PC-3 (cell line): ENCODE measurements around the gene FRMD5. TPM values are rescaled to one million over a fixed set of nuclear protein-coding genes. Genes with fewer than 3 reads are reported as not detected.

ENCODE experiments used
- ATAC-seq: fragments of 200-7000 bp; cut with Tn5 transposase; 2 replicates; pipeline ENCODE4 v1.9.1; 2020; ENCODE audit warnings: mild to moderate bottlenecking, moderate library complexity
- BruUV-seq: library from RNA; stranded (reverse); fragments of 400-500 nt; replicated peaks from 2 replicates; lab custom pipeline; 2021; lab: Mats Ljungman, UMichigan
- CTCF ChIA-PET: fragments of 300-600 bp; sonication (Branson Sonifier 250); formaldehyde crosslinking; loops from one replicate; lab custom pipeline; 2022; ENCODE audit warnings: antibody characterized with exemption; lab: Charles Lee
- POLR2A ChIA-PET: fragments of 300-600 bp; sonication (Branson Sonifier 250); formaldehyde crosslinking; loops from one replicate; lab custom pipeline; 2022; ENCODE audit warnings: antibody characterized with exemption; ENCODE audit not compliant: unreplicated experiment; lab: Charles Lee
- DNase-seq: peaks from one replicate; pipeline ENCODE4 v3.0.0-alpha.2; 2015
- H2AFZ ChIP-seq: fragments of 300-600 bp; sonication (generic); 2 replicates; pipeline ENCODE4 v1.6.0; 2016; ENCODE audit warnings: antibody characterized with exemption, low read length
- H3F3A ChIP-seq: fragments of 300-600 bp; sonication (generic); one replicate; pipeline ENCODE4 v1.6.0; 2017; ENCODE audit warnings: antibody characterized with exemption, low read length, control low read depth, mild to moderate bottlenecking; ENCODE audit not compliant: unreplicated experiment
- H3K27ac ChIP-seq: fragments of 300-600 bp; sonication (generic); 2 replicates; pipeline ENCODE4 v1.5.1; 2016; ENCODE audit warnings: mild to moderate bottlenecking, low read length
- H3K27me3 ChIP-seq: fragments of 300-600 bp; sonication (generic); 2 replicates; pipeline ENCODE4 v1.6.1; 2016; ENCODE audit warnings: low read length, mixed read lengths
- H3K36me3 ChIP-seq: fragments of 300-600 bp; sonication (generic); 2 replicates; pipeline ENCODE4 v1.6.1; 2016; ENCODE audit warnings: low read depth, mixed run types, low read length, mixed read lengths
- H3K4me1 ChIP-seq: fragments of 300-600 bp; sonication (generic); 2 replicates; pipeline ENCODE4 v1.5.1; 2016; ENCODE audit warnings: low read length; ENCODE audit not compliant: insufficient read depth
- H3K4me2 ChIP-seq: fragments of 300-600 bp; sonication (generic); 2 replicates; pipeline ENCODE4 v1.6.0; 2016; ENCODE audit warnings: low read length
- H3K4me3 ChIP-seq: fragments of 300-600 bp; sonication (generic); 2 replicates; pipeline ENCODE4 v1.5.1; 2016; ENCODE audit warnings: mild to moderate bottlenecking, low read length, mixed read lengths
- H3K79me2 ChIP-seq: fragments of 300-600 bp; sonication (generic); 2 replicates; pipeline ENCODE4 v1.6.1; 2017; ENCODE audit warnings: low read length, mixed read lengths
- H3K9ac ChIP-seq: fragments of 300-600 bp; sonication (generic); 2 replicates; pipeline ENCODE4 v1.6.0; 2016; ENCODE audit warnings: mild to moderate bottlenecking, low read length
- H3K9me2 ChIP-seq: fragments of 300-600 bp; sonication (generic); replicated peaks from 2 replicates; pipeline ENCODE4 v1.6.1; 2016; ENCODE audit warnings: mixed run types, low read length, mixed read lengths
- H3K9me3 ChIP-seq: fragments of 300-600 bp; sonication (generic); 2 replicates; pipeline ENCODE4 v1.6.1; 2016; ENCODE audit warnings: low read length, mixed read lengths
- H4K20me1 ChIP-seq: fragments of 300-600 bp; sonication (generic); 2 replicates; pipeline ENCODE4 v1.6.1; 2016; ENCODE audit warnings: low read length, mixed read lengths
- EZH2 ChIP-seq: fragments of 300-600 bp; sonication (generic); IDR thresholded peaks from one replicate; pipeline ENCODE4 v1.6.1; 2017; ENCODE audit warnings: antibody characterized with exemption, mild to moderate bottlenecking, low read length; ENCODE audit not compliant: unreplicated experiment
- EZH2phosphoT487 ChIP-seq: fragments of 300-600 bp; sonication (generic); IDR thresholded peaks from 2 replicates; pipeline ENCODE4 v1.6.1; 2018; ENCODE audit warnings: mild to moderate bottlenecking, antibody characterized with exemption, low read length, borderline replicate concordance
- intact Hi-C: fragments of 100-400 bp; cut with micrococcal nuclease; formaldehyde crosslinking; loops from 2 replicates; pipeline ENCODE4 v1.9.0; 2023
- total RNA-seq: library from RNA; depleted of rRNA; stranded (reverse); fragments of >200 nt; gene quantifications from 2 replicates; pipeline ENCODE4 v1.2.3, GENCODE V29; 2014
- TF ChIP-seq, protein P1 (sequence below): fragments of 300-600 bp; sonication (generic); conservative IDR thresholded peaks from 2 replicates; pipeline ENCODE4 v1.5.1; 2017; ENCODE audit warnings: antibody characterized with exemption, low read depth, mild to moderate bottlenecking, low read length

FRMD5 gene
- total RNA-seq, 1 experiment from 2014 or later, result 8.7 TPM

GRCh38 chr15:43941071-43941470, 254.0 kb downstream of the FRMD5 start:
- no peaks in the 10 kb centered on the region for H3K9me3 ChIP-seq
- H3K27me3 ChIP-seq, result no peaks in the 10 kb centered on the region
- intact Hi-C loops, result no loop called here
- no peaks in the 10 kb centered on the region for H3K79me2 ChIP-seq
- H3K4me3 ChIP-seq, result no peak overlapping the region
- no peaks in the 10 kb centered on the region for H3F3A ChIP-seq
- H2AFZ ChIP-seq, result no peak overlapping the region
- POLR2A ChIA-PET, result interaction anchor here (0.5 kb wide), 1 partner anchor 609 kb away, joined by 7 read pairs; no protein-coding TSS in a partner anchor
- DNase-seq (no peak), ATAC-seq (no peak)
- no peak overlapping the region for H3K27ac ChIP-seq
- H3K9me2 ChIP-seq, result no peaks in the 10 kb centered on the region
- TF ChIP-seq EZH2 (no peak), EZH2phosphoT487 (no peak)
- TF ChIP-seq, protein P1, sequence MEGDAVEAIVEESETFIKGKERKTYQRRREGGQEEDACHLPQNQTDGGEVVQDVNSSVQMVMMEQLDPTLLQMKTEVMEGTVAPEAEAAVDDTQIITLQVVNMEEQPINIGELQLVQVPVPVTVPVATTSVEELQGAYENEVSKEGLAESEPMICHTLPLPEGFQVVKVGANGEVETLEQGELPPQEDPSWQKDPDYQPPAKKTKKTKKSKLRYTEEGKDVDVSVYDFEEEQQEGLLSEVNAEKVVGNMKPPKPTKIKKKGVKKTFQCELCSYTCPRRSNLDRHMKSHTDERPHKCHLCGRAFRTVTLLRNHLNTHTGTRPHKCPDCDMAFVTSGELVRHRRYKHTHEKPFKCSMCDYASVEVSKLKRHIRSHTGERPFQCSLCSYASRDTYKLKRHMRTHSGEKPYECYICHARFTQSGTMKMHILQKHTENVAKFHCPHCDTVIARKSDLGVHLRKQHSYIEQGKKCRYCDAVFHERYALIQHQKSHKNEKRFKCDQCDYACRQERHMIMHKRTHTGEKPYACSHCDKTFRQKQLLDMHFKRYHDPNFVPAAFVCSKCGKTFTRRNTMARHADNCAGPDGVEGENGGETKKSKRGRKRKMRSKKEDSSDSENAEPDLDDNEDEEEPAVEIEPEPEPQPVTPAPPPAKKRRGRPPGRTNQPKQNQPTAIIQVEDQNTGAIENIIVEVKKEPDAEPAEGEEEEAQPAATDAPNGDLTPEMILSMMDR, result no peak
- H3K4me2 ChIP-seq, result no peak overlapping the region
- no peaks in the 10 kb centered on the region for H3K36me3 ChIP-seq
- CTCF ChIA-PET, result no interaction called here
- no peak overlapping the region for H3K9ac ChIP-seq
- H3K4me1 ChIP-seq, result no peaks in the 10 kb centered on the region
- no peaks in the 10 kb centered on the region for H4K20me1 ChIP-seq
- BruUV-seq, result no TSS peak

DNA sequence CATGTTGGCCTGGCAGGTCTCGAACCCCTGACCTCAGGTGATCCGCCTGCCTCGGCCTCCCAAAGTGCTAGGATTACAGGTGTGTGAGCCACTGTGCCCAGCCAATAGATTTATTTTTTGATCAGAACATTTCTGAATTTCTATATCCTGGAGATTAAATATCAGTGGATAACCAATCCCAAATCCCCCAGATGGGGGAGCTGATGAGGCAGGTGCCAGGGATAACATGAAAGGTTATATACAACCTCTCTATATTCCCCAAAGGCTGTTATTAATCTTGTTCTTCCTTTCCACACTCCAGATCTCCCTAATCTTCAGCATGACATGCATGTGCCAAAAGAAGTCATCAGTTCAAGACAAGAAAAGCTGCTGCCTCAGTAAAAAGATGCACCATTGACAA, 256.0 kb downstream of the FRMD5 start:
- no peak overlapping the region for H3K9ac ChIP-seq

GRCh38 chr15:43934480-43934879, 260.6 kb downstream of the FRMD5 start:
- POLR2A ChIA-PET, result no interaction called here
- no peak for TF ChIP-seq EZH2
- no peak for TF ChIP-seq EZH2phosphoT487
- TF ChIP-seq, protein P1, result no peak
- no TSS peak for BruUV-seq
- Histone ChIP-seq H3K4me3 (no peak overlapping the region), H3K36me3 (no peaks in the 10 kb centered on the region), H3K27me3 (no peaks in the 10 kb centered on the region), H3K9ac (no peak overlapping the region), H3K9me2 (no peaks in the 10 kb centered on the region), H3K4me1 (no peaks in the 10 kb centered on the region), H3K27ac (no peak overlapping the region), H3K4me2 (no peak overlapping the region), H4K20me1 (no peaks in the 10 kb centered on the region), H2AFZ (no peak overlapping the region), H3K9me3 (no peaks in the 10 kb centered on the region), H3K79me2 (no peaks in the 10 kb centered on the region), H3F3A (no peaks in the 10 kb centered on the region)
- CTCF ChIA-PET, result no interaction called here
- ATAC-seq (no peak), DNase-seq (no peak)
- intact Hi-C loops, result no loop called here

More for the DNA sequence above, 256.0 kb downstream of the FRMD5 start:
- no peak overlapping the region for H2AFZ ChIP-seq
- no peaks in the 10 kb centered on the region for H3K9me2 ChIP-seq
- no peak overlapping the region for H3K27ac ChIP-seq
- H3K79me2 ChIP-seq, result no peaks in the 10 kb centered on the region
- CTCF ChIA-PET, result interaction anchor here (0.5 to 0.7 kb wide), 3 partner anchors 26 to 127 kb away, joined by 3 to 4 read pairs (median 3); no protein-coding TSS in a partner anchor
- ATAC-seq (peak; percentile 86), DNase-seq (peak; percentile 75)
- BruUV-seq, result no TSS peak
- H3K9me3 ChIP-seq, result no peaks in the 10 kb centered on the region
- H3K4me1 ChIP-seq, result no peaks in the 10 kb centered on the region
- no peak overlapping the region for H3K4me3 ChIP-seq
- no peak overlapping the region for H3K4me2 ChIP-seq
- no peak for TF ChIP-seq EZH2
- TF ChIP-seq, protein P1, result peak; percentile 78
- POLR2A ChIA-PET, result no interaction called here
- H3F3A ChIP-seq, result no peaks in the 10 kb centered on the region
- no peaks in the 10 kb centered on the region for H3K27me3 ChIP-seq
- no peaks in the 10 kb centered on the region for H3K36me3 ChIP-seq
- H4K20me1 ChIP-seq, result no peaks in the 10 kb centered on the region
- intact Hi-C loops, result loop anchor here (1.0 kb wide), 2 partner anchors 127 to 280 kb away; no protein-coding TSS in a partner anchor
